HG03469 (cell line): ENCODE measurements around the gene PKM.
"Not testable (repeated sequence)": the region's sequence is repeated elsewhere in the genome, so short reads cannot be mapped to it uniquely, and the experiment has no call there.

Experiments
- ATAC-seq: cut with Tn5 transposase; IDR thresholded peaks from one replicate; pipeline ENCODE4 v1.9.1; 2021; ENCODE audit warnings: mild to moderate bottlenecking, moderate library complexity, moderate number of reproducible peaks; ENCODE audit not compliant: unreplicated experiment

The PKM gene

DNA sequence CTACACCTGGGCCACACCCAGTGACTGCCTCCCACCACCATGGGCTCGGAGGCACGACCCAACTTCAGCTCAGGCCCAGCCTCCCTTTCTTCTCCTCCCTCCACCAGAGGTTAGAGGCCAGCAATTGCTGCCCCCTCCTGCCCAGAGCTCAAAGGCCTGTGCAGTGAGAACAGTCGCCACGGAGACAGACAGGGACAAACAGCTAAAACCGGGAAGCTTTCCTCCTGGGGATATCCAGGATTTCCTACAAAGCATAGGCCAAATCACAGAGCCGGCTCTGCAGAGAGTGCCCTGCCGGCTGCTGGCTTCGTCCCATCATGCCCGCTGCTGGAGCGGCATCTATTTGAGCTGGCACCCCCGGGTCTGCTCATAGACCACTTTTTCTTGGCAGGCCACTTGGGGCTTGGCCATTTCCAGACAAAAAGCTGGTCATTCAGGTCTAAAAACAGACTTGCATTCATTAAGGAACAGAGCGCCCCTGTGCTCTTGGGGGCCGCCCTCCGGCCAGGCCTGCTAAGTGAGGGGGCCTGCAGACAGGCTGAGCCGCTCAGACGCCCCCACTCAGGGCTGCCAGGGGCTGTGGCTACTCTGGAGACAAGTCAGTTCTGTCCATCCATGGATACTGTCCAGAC is 50.9 kb downstream of the PKM start:
- no peak for ATAC-seq

DNA sequence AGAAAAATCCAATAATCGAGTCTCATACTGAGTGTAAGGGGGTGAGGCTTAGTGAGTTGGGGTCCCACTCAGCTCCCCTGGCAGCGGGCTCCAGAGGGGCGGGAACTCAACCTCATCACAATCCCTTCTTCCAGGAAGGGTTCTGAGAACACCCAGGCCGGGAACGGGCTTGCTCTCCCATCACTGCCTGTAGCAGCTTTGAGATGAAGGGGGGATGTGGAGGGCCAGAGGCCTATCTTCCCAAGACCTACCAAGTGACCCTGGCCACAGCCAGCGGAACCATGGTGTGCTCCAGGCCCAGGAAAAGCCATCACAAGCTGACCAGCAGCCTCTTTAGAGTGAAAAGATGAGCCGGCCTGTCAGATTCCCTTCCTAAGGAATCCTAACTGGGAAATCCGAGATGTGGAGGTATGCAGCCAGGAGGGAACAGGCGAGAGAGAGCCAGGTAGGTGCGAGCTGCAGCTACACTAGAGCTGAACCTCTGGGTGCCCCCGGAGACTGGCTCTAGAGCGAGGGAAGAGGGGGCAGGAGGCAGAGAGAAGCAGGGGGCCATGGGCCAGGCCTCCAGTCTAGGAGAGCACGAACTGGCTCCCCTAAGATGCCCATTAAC is 51.9 kb downstream of the PKM start:
- ATAC-seq = no peak

DNA sequence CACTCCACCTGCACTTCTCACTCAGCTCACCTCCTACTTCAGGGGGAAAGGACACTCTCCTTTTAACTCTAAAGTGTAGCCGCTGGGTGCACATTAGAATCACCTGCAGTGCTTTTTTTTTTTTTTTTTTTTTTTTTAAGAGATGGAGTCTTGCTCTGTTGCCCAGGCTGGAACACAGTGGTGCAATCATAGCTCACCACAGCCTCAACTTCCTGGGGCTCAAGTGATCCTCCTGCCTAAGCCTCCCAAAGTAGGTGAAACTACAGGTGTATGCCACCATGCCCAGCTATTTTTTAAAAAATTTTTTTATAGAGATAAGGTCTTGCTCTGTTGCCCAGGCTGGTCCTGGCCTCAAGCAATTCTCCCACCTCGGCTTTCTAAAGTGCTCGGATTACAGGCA is 54.2 kb downstream of the PKM start:
- no peak for ATAC-seq

DNA sequence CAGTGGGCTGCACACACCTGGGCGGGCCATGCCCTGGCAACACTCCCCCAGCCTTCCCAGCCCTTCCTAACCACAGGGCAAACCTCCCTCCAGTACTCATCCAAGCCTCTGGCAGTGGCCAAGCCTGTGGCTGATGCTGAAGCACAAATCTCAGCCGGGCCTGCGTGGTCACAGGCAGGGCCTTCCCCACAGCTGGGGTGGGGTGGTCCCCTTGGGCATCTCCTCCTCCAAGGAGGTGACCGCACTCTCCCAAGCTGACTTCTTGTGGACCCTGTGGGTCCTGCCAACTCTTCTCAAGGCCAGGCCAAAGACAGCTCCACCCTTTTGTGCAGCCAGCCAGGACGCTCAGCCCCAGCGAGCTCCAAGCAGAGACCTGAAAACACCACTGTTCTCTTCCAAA is 54.8 kb downstream of the PKM start:
- ATAC-seq = no peak

DNA sequence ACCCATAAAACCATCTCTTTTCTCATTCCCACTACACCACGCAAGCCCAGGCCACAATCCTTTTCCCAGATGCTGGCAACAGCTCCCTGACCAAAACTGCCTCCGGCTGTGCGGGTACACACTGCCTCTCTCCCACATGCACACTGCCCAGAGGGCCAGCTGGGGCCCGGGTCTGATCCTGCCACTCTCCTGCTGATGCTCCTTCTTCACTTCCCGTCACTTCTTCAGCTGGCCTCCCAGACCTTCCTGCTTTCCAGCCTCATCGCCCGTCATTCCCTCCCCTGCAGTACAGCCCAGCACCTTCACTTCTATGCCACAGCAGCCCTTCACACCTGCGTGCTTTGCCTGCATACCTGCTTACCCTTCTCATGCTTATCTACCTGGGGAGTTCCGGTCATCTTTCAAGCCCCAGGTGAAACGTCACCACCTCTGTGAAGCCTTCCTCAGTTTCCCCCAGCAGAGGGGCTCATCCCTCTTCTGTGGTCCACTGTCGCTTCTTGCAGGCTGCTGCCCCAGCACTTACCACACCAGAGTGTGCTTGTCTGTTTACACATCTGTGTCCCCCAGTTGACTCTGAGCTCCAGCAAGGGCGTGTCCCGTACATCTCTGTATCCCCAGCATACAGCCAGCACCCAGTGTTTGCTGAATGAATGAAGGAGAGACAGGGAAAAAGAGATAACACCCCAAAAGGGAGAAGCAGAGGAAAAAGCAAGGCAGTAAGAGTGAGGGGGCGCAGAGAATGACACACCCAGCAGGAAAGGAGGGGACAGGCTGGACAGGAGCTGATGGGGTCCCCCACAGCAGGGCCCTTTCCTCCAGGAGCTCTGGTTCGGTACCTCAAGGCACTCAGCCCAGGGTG is 55.6 kb downstream of the PKM start:
- ATAC-seq = no peak

DNA sequence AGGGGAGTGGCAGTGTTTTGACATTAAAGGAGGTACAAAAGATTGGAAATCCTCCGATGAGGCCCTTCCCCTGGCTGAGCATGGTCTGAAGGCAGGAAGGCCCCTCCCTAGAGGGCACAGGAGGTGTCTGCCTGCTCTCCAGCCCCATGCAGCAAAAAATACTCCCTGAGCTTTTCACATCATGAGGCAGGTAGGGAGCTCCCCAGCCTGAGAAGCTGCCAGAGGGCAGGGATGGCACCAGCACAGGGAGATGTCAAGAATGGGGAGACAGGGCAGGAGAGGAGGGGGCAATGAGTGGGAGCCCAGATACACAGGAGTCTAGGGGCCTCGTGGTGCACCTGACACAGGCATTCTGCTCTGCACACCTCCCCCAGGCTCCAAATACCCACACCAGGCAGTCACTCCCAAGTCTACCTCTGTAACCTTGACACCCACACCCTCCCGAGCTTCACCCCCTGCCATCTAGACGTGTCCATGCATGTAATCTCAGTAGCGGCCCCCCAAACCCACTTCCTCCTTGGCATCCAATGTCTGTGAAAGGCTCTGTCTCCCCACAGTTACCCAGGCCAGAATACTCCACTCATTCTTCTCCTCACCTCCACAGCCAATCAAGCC is 56.3 kb downstream of the PKM start:
- no peak for ATAC-seq

DNA sequence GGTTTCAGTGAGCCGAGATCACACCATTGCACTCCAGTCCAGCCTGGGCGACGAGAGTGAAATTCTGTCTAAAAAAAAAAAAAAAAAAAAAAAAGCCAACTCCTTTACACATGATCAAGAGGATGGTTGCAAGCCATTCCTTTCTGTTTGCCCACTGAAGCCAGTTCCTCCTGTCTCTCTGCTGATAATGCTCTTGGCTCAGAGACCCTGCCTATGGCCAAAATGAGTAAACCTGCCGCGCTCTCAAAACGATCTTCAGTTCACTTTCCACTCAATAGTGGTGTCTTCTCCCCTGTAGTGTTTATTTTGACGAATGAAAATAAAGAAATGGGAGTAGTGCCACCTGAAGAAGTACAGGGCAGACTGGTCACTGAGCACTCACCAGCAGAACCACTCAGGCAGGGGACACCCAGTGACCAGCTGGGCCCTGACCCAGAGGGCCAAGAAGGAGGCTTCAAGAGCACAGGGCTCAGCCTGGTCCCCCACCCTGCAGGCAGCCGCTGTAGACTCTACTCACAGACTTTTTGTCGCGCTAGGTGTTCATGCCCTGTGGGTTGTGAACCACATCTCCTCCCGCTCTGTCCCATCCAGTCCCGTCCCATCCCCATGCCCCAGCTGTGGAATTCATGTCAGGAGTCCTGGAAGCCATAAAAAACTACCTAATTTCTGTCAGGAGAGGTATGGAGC is 57.0 kb downstream of the PKM start:
- ATAC-seq = no peak

DNA sequence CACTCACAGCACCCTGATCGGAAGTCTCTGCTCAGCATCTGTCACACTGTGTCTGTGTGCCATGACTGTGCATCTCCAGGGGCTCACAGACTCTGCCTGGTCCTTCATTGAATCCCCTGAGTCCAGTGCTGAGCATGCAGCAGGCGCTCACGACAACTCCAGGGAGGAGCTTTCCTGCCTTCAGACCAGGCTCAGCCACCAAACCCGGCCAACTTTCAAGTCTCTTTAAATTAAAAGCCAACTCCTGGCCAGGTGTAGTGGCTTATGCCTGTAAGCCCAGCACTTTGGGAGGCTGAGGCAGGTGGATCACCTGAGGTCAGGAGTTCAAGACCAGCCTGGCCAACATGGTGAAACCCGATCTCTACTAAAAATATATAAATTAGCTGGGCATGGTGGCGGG is 57.6 kb downstream of the PKM start:
- no peak for ATAC-seq

DNA sequence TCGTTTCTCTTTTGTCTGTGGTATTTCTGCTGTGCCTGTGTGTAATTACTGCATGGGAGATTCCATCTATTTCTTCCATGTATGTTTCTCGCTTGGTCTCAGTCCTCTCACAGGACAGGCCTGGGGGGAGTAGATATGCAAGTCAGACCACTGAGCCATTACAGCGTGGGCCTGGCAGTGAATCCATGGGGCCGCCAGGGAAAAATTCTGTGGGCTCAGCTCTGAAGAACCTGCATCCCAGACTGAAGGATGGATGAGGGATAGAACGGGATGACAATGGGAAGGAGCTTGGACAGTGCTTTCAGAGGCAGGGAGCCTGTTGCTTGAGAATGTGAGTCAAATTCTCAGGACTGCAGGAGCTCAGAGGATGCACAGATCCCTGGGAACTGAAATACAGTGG is 58.2 kb downstream of the PKM start:
- no peak for ATAC-seq

DNA sequence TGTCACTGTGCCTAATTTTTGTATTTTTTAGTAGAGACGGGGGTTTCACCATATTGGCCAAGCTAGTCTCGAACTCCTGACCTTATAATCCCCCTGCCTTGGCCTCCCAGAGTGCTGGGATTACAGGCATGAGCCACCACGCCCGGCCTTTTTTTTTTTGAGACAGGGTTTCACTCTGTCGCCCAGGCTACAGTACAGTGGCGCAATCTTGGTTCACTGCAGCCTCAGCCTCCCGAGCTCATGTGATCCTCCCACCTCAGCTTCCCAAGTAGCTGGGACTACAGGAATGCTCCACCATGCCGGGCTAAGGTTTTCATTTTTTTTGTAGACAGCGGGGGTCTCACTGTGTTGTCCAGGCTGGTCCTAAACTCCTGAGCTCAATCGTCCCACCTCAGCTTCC is 59.0 kb downstream of the PKM start:
- ATAC-seq = not testable (repeated sequence)

DNA sequence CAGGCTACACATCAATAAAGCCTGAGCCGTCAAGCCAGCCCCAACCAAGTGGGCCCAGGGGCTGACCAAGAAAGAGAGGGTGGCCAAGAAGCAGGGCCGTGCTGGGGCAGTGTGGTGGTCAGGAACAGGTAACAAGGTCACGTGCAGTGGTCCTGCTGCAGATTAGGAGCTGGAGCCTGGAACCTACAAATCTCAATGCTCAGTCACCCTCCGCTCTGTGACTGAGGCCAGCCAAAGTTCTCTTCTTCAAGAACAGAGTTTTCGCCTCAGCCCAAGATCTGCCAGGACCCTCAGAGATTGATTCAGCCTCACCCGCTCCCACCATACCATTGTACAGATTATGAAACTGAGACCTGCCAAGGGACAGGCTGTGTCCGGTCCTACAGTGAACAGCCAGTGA is 60.3 kb downstream of the PKM start:
- ATAC-seq = no peak

DNA sequence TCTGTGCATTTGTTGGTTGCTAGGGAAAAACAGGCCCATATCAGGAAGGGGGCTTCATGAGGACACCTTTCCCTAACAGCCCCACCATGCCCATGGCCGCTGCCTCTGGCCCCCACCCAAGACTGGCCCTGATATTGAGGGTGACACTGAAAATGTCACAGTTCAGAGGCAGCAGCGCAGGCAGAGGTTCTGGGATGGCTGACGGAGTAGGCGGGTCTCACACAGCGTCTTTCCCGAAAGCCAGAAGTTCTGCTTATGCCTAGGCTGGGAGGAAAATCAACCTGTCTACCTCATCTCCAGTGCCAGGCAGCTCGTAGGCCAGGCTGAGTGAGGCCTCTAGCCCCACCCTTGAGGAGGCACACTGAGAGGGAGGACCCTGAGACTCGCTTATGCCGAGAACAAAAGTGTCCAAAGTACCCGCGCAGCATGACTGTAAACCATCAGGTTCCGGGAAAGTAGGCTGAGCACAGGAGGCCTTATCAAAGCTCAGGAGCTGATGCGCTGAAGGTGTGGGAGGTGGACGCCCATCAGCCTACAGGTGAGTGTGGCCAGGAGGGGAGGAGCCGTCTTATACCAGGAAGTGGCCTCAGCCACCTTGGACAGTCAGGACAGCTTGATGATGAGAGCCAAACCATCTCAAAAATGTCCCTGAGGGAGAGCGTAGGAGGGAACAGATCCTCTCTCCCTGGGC is 60.9 kb downstream of the PKM start:
- no peak for ATAC-seq

DNA sequence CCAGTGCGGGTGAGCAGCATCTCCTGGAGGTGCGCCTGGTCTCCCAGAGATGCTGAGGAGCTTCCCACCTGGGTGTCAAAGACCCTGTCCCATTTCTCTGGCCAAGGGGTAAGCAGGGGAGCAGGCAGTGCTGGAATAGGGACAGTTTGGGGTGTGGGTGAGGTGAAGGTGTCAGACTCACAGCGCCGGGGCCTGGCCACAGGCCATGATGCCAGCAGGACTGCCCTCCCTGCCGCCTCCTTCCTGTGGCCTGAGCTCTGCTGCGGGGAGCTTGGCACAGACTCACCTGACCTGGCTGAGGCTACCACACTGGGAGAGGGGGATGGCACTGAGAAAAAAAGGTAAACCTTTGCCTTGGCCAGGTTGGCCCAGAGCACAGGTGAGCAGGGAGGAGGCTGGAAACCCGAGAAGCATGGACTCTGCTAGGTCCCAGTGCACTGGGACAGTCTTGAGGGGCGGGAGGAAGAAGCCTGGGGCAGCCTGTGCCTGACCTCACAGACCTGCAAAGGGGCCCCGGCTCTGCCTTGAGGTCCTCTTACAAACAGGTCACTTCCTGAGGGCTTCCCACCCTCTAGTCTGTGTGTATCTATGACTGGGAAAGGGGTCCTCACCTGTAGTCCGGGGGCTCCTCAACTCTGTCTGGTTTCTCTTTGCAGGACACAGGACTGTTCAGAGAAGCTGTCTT is 61.6 kb downstream of the PKM start:
- no peak for ATAC-seq

DNA sequence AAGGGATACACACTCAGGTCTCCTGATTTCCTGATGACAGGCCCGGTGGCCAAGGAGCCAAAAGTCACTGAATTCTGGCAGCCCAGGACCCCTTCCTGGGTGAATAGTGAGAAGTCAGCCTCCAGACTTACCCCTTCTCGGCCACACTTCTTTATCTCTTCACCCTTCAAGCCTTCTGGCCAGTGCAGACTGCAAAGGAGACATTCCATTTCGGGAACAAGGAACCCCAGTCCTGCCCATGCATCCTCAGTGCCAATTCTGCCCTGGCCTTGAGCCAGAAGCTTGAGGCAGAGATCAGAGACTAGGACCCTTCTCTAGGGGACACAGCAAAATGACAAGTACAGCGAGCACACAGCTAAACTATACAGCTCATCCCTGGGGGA is 62.2 kb downstream of the PKM start:
- no peak for ATAC-seq

DNA sequence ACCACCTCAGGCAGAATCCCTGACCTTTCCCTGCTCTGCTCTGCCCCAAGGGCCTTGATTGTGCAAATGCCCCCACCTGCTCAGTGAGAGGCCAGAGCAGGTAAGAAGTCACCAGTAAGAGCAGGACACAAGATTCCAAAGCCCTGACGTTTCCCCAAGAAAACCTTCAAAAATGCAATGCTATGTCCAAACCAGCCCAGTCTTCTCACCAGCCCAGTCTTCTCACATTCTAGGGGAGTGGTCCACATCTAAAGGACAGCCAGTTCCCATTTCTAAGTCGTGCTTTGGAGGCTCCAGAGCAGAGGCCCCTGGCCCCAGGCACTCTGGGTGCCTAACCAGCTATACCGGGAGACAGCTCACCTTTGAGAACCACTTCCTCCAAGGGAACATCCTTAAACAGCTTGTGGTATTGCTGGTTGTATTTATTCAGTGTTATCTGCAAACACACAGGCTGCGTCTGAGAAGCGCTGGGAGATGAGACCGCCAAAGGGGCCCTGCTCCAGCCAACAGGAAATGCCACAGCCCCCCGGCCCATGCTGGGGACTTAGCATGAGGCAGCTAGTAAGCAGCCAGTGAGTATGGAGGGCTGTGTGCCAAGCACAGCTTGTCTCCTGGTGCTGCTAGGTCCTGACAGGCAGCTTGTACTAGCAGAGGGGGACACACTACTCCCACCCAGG is 62.7 kb downstream of the PKM start:
- ATAC-seq = no peak

DNA sequence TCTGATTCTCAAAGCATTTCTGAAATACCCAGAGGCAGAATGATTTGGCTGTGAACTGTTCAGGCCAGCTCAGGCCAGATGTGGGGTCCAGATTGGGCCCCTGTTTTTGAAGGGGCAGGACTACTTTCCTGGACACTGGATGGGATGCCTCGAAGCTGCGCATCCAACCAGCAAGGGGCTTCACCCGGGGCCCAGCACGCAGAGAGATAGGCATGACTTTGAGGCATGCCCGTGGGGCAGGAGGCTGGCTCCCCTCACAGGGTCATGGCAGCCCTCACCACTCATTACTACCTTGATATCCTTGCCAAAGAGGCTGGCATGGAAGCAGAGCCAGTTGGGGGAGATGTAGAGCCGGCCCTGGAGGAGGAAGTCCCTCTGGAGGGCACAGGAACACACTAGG is 63.5 kb downstream of the PKM start:
- ATAC-seq = no peak

DNA sequence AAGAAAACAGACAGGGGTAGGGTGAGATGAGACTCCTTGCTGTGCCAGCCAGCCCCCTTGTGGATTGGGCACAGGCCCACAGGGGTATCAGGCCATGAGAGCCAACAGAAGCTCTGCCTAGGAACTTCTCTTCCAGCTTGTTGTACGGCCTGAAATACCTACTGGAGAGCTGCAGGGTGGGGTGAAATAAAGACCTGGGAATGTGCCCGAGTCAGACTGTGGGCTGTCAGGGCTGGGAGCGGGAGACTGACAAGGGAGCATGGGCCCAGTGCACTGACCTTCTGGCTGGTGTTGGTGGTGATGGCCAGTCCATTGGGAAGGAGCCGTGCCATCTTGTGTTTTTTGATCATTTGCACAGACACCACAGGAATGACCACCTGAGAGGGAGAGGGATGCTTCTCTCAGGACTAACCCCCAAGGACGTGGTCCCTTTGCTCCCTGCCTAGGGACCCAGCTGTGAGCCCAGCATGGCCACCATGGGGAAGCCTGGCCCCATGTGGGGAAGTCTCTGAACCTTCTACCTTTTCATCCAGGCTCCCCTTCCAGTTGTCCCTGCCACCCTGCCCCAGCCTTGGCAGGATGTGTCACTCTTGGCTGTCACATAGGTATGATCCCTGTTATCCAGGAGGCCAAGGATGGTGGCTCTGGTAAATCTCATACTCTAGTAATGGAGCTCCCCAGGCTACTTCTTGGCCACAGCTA is 64.1 kb downstream of the PKM start:
- no peak for ATAC-seq

DNA sequence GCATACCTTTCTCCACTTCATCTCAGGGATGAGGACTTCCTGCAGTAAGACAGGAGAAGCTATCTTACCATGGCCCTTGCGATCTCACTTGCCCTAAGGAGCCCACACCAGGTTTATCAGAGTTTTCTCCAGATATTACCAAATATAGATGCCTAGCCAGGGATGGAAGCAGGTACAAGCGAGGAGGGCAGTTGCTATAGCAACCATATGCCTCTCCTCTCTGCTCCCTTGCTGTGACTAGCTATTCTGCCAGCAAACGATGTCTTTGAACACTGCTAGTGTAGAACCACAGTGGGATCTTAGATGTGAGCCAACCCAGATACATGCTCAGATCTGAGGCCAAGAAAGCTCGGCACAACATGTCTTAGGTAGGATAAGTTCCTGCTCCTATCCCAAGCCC is 67.3 kb downstream of the PKM start:
- ATAC-seq = no peak

DNA sequence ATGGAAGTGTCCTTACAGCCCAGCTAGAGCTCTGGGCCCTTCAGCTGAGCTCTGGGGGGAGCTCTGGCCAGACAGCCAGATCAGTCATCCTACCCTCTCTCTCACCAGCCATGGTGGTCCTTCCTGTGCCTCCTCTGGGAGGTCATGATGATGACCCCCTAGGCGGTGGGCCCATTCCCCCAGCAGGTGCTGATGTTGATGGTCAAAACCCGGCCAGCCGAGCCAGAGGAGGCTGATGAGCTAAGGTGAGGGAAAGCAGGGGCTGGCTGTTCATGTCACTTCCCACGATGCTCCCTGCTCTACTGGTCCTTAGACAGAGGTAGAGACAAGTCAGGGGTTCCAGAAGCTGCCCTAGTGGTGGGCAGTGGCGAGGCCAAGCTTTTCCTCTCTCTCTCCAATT is 68.4 kb downstream of the PKM start:
- ATAC-seq = no peak
